OCI-LY1 (cell line): ENCODE results near the gene ERBB4.

Experiments used
- H2AFZ ChIP-seq: fragments of 200-600 bp; sonication (generic), shearing (Covaris generic); 2 replicates; pipeline ENCODE4 v1.6.0; 2014; ENCODE audit warnings: antibody characterized with exemption, mild to moderate bottlenecking, low read length
- H3F3A ChIP-seq: fragments of 200-600 bp; sonication (generic), shearing (Covaris generic); 2 replicates; pipeline ENCODE4 v1.6.0; 2014; ENCODE audit warnings: mild to moderate bottlenecking, antibody characterized with exemption, low read length, moderate library complexity; ENCODE audit not compliant: insufficient read depth
- H3K27ac ChIP-seq: fragments of 200-600 bp; sonication (generic); 2 replicates; pipeline ENCODE4 v1.5.1; 2014; ENCODE audit warnings: low read length, mixed run types, mild to moderate bottlenecking, low read depth; ENCODE audit not compliant: poor library complexity, severe bottlenecking
- H3K27me3 ChIP-seq: fragments of 200-600 bp; sonication (generic); 2 replicates; pipeline ENCODE4 v1.6.0; 2014; ENCODE audit warnings: antibody characterized with exemption, mild to moderate bottlenecking, low read length, moderate library complexity; ENCODE audit not compliant: insufficient read depth
- H3K36me3 ChIP-seq: fragments of 200-600 bp; sonication (generic); 2 replicates; pipeline ENCODE4 v1.6.1; 2014; ENCODE audit warnings: mild to moderate bottlenecking, antibody characterized with exemption, low read length, moderate library complexity, mixed read lengths; ENCODE audit not compliant: insufficient read depth
- H3K4me1 ChIP-seq: fragments of 200-600 bp; sonication (generic); 2 replicates; pipeline ENCODE4 v1.5.1; 2014; ENCODE audit warnings: mild to moderate bottlenecking, low read length, moderate library complexity; ENCODE audit not compliant: insufficient read depth, severe bottlenecking
- H3K4me2 ChIP-seq: fragments of 200-600 bp; sonication (generic), shearing (Covaris generic); 2 replicates; pipeline ENCODE4 v1.6.1; 2014; ENCODE audit warnings: low read length
- H3K4me3 ChIP-seq: fragments of 200-600 bp; sonication (generic); 2 replicates; pipeline ENCODE4 v1.5.1; 2014; ENCODE audit warnings: low read length, low read depth, mild to moderate bottlenecking, mixed read lengths; ENCODE audit not compliant: poor library complexity, severe bottlenecking
- H3K79me2 ChIP-seq: fragments of 200-600 bp; shearing (Covaris generic); 2 replicates; pipeline ENCODE4 v1.6.1; 2016; ENCODE audit warnings: mixed run types, low read length, mixed read lengths; ENCODE audit not compliant: insufficient read depth
- H3K9ac ChIP-seq: fragments of 200-600 bp; sonication (generic), shearing (Covaris generic); 2 replicates; pipeline ENCODE4 v1.6.1; 2014; ENCODE audit warnings: mild to moderate bottlenecking, low read length, mixed read lengths
- H3K9me2 ChIP-seq: fragments of 200-600 bp; sonication (generic), shearing (Covaris generic); 2 replicates; pipeline ENCODE4 v1.6.1; 2014; ENCODE audit warnings: low read depth, mild to moderate bottlenecking, low read length, mixed read lengths
- H3K9me3 ChIP-seq: fragments of 200-600 bp; shearing (Covaris generic); 2 replicates; pipeline ENCODE4 v1.6.1; 2014; ENCODE audit warnings: low read length, mixed read lengths
- H4K20me1 ChIP-seq: fragments of 200-600 bp; sonication (generic), shearing (Covaris generic); 2 replicates; pipeline ENCODE4 v1.6.0; 2016; ENCODE audit warnings: mild to moderate bottlenecking, low read length; ENCODE audit not compliant: insufficient read depth
- EZH2 ChIP-seq: fragments of 200-600 bp; sonication (generic), shearing (Covaris generic); IDR thresholded peaks from 2 replicates; pipeline ENCODE4 v1.8.0; 2017; ENCODE audit warnings: borderline replicate concordance, mixed run types, mild to moderate bottlenecking, antibody characterized with exemption, low read length, moderate library complexity, mixed read lengths
- TF ChIP-seq, protein P1 (sequence below): fragments of 200-600 bp; sonication (generic), shearing (Covaris generic); IDR thresholded peaks from 2 replicates; pipeline ENCODE4 v1.5.1; 2017; ENCODE audit warnings: mild to moderate bottlenecking, antibody characterized with exemption, low read length, moderate library complexity, mixed read lengths

The ERBB4 gene

DNA sequence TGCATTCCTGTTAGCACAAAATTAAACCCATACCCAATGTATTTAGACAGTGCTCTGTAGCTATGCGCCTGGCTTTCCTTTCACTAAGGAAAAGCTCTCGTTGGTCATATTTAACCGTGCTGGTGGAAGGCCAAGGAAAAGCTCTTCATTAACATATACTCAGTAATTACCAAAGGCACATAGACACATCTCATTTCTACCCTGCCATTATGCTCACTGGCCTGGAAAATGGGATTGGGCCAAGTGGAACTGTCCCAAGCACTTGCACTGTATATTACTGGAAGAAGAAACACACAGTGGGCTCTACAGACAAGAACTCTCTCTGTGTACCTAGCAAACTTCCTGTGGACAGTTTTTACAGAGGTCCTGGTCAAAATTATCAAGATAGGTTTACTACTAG is 274.4 kb downstream of the ERBB4 start:
- Histone ChIP-seq H3K9me3 (no peaks in the 10 kb centered on the region), H3K27me3 (no peaks in the 10 kb centered on the region), H3K79me2 (no peaks in the 10 kb centered on the region), H3K4me3 (no peak overlapping the region), H2AFZ (no peak overlapping the region), H3K9ac (no peak overlapping the region), H4K20me1 (no peaks in the 10 kb centered on the region), H3K9me2 (no peaks in the 10 kb centered on the region), H3K36me3 (no peaks in the 10 kb centered on the region), H3K27ac (no peak overlapping the region), H3K4me2 (no peak overlapping the region), H3F3A (no peaks in the 10 kb centered on the region), H3K4me1 (no peaks in the 10 kb centered on the region)
- TF ChIP-seq EZH2, result no peak
- TF ChIP-seq, protein P1, sequence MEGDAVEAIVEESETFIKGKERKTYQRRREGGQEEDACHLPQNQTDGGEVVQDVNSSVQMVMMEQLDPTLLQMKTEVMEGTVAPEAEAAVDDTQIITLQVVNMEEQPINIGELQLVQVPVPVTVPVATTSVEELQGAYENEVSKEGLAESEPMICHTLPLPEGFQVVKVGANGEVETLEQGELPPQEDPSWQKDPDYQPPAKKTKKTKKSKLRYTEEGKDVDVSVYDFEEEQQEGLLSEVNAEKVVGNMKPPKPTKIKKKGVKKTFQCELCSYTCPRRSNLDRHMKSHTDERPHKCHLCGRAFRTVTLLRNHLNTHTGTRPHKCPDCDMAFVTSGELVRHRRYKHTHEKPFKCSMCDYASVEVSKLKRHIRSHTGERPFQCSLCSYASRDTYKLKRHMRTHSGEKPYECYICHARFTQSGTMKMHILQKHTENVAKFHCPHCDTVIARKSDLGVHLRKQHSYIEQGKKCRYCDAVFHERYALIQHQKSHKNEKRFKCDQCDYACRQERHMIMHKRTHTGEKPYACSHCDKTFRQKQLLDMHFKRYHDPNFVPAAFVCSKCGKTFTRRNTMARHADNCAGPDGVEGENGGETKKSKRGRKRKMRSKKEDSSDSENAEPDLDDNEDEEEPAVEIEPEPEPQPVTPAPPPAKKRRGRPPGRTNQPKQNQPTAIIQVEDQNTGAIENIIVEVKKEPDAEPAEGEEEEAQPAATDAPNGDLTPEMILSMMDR, result no peak

DNA sequence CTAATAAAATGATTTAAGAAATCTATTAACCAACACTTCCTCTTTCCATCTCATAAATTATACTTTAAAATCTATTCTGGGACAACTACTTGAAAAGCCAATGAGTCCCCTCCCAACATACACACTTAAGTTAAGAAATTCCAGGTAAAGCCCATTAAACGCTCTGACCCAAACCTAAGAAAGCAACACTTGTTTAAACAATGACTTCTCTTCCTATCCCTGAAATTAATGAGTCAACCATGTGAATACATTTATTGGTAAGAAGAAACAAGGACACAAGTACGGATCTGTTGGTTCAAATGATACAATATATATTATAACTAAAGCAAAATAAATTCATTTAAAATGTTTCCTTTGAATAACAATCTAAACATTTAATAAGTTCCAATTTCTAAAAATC is 279.4 kb downstream of the ERBB4 start:
- TF ChIP-seq EZH2, result no peak
- TF ChIP-seq, protein P1, result no peak
- H3K36me3 ChIP-seq, result no peaks in the 10 kb centered on the region
- H3K27ac ChIP-seq, result no peak overlapping the region
- H3K4me3 ChIP-seq, result no peak overlapping the region
- H3K9me3 ChIP-seq, result no peaks in the 10 kb centered on the region
- H3K9ac ChIP-seq, result no peak overlapping the region
- H3K4me2 ChIP-seq, result no peak overlapping the region
- H4K20me1 ChIP-seq, result no peaks in the 10 kb centered on the region
- no peaks in the 10 kb centered on the region for H3K27me3 ChIP-seq
- H3K79me2 ChIP-seq, result no peaks in the 10 kb centered on the region
- no peaks in the 10 kb centered on the region for H3K4me1 ChIP-seq
- no peaks in the 10 kb centered on the region for H3F3A ChIP-seq
- no peaks in the 10 kb centered on the region for H3K9me2 ChIP-seq
- no peak overlapping the region for H2AFZ ChIP-seq

DNA sequence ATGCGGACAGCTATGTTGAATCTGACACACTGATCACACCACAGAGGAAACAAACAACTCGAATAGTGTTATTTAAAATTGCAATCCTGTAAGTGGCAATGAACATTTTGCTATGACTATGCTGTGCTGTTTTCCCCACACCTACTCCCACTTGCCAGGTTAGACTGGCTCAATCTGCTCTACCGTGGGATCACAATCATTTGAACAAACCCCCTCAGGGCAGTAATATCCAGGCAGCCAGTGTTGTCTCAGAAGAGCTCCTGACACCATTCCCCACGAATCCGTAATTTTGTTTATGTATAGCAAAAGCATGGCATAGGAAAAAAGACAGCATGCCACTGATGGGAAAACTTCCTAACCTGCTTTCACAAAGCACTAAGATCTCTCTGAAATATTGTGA is 284.3 kb downstream of the ERBB4 start:
- H3K79me2 ChIP-seq, result no peaks in the 10 kb centered on the region
- no peaks in the 10 kb centered on the region for H3K27me3 ChIP-seq
- TF ChIP-seq EZH2, result no peak
- no peak overlapping the region for H2AFZ ChIP-seq
- no peak overlapping the region for H3K4me3 ChIP-seq
- H3K9me3 ChIP-seq, result no peaks in the 10 kb centered on the region
- no peaks in the 10 kb centered on the region for H3K36me3 ChIP-seq
- H3K4me2 ChIP-seq, result no peak overlapping the region
- H4K20me1 ChIP-seq, result no peaks in the 10 kb centered on the region
- H3K27ac ChIP-seq, result no peak overlapping the region
- H3F3A ChIP-seq, result no peaks in the 10 kb centered on the region
- H3K9ac ChIP-seq, result no peak overlapping the region
- H3K4me1 ChIP-seq, result no peaks in the 10 kb centered on the region
- no peaks in the 10 kb centered on the region for H3K9me2 ChIP-seq

DNA sequence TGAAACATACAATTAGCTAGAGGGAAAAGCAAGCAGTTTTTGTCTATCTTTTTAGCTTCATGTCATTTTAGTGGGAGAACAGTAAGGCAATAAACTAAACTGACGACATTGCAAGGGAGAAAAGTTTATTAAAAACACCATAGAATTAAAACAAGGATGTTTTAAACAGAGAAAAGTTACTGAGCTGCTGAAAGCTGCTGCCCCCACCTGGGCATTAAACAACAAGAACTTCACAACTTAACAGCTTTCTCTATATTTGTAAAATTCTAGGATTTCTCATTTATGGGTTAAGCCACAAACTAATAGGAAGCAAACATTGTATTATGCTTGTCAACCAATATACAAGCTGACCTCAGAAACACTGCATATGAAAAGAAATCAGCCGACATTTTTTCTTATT is 289.2 kb downstream of the ERBB4 start:
- Histone ChIP-seq H3K79me2 (no peaks in the 10 kb centered on the region), H4K20me1 (no peaks in the 10 kb centered on the region), H3K27ac (no peak overlapping the region), H3K4me1 (no peaks in the 10 kb centered on the region), H3F3A (no peaks in the 10 kb centered on the region), H3K4me3 (no peak overlapping the region), H3K9ac (no peak overlapping the region), H3K9me2 (no peaks in the 10 kb centered on the region), H2AFZ (no peak overlapping the region), H3K27me3 (no peaks in the 10 kb centered on the region), H3K4me2 (no peak overlapping the region), H3K9me3 (no peaks in the 10 kb centered on the region), H3K36me3 (no peaks in the 10 kb centered on the region)
- no peak for TF ChIP-seq EZH2
- TF ChIP-seq, protein P1, result peak; percentile 62
